ENCODE data around the gene RDH12.
"Not testable (repeated sequence)": the region's sequence is repeated elsewhere in the genome, so short reads cannot be mapped to it uniquely, and the experiment has no call there.

RDH12 gene

GRCh38 chr14:67709346-67709745 is 7.7 kb downstream of the RDH12 start:
- DNase-seq: not testable (repeated sequence)

- not testable (repeated sequence) for DNase-seq
Measured at GRCh38 chr14:67709796-67710195, 8.1 kb downstream of the RDH12 start.

GRCh38 chr14:67710209-67710608 is 8.5 kb downstream of the RDH12 start:
- no peak for DNase-seq

- no peak for DNase-seq
Measured at GRCh38 chr14:67717048-67717447, 15.4 kb downstream of the RDH12 start.

GRCh38 chr14:67718265-67718664 is 16.6 kb downstream of the RDH12 start:
- DNase-seq: no peak

- not testable (repeated sequence) for DNase-seq
Measured at GRCh38 chr14:67719385-67719784, 17.7 kb downstream of the RDH12 start.

GRCh38 chr14:67719866-67720265 is 18.2 kb downstream of the RDH12 start:
- no peak for DNase-seq

- no peak for DNase-seq
Measured at GRCh38 chr14:67721875-67722274, 20.2 kb downstream of the RDH12 start.

- no peak for DNase-seq
Measured at GRCh38 chr14:67722293-67722692, 20.6 kb downstream of the RDH12 start.

- no peak for DNase-seq
Measured at GRCh38 chr14:67725171-67725570, 23.5 kb downstream of the RDH12 start.

- DNase-seq: no peak
Measured at GRCh38 chr14:67727361-67727760, 25.7 kb downstream of the RDH12 start.

GRCh38 chr14:67728258-67728657 is 26.6 kb downstream of the RDH12 start:
- DNase-seq: no peak

GRCh38 chr14:67729072-67729885 is 27.6 kb downstream of the RDH12 start:
- DNase-seq: no peak

GRCh38 chr14:67733616-67734015 is 31.9 kb downstream of the RDH12 start:
- no peak for DNase-seq

GRCh38 chr14:67734675-67735074 is 33.0 kb downstream of the RDH12 start:
- DNase-seq: no peak

- no peak for DNase-seq
Measured at GRCh38 chr14:67735336-67736147, 33.9 kb downstream of the RDH12 start.

- DNase-seq: no peak
Measured at GRCh38 chr14:67736771-67737170, 35.1 kb downstream of the RDH12 start.

- no peak for DNase-seq
Measured at GRCh38 chr14:67738740-67739504, 37.2 kb downstream of the RDH12 start.

GRCh38 chr14:67744046-67744445 is 42.4 kb downstream of the RDH12 start:
- no peak for DNase-seq

GRCh38 chr14:67746927-67747326 is 45.2 kb downstream of the RDH12 start:
- no peak for DNase-seq

GRCh38 chr14:67748312-67748711 is 46.6 kb downstream of the RDH12 start:
- DNase-seq: no peak

- DNase-seq: no peak
Measured at GRCh38 chr14:67749341-67750084, 47.8 kb downstream of the RDH12 start.

- DNase-seq: no peak
Measured at GRCh38 chr14:67756496-67756895, 54.8 kb downstream of the RDH12 start.
